ENCODE measurements around the gene CCDC154.

DNA sequence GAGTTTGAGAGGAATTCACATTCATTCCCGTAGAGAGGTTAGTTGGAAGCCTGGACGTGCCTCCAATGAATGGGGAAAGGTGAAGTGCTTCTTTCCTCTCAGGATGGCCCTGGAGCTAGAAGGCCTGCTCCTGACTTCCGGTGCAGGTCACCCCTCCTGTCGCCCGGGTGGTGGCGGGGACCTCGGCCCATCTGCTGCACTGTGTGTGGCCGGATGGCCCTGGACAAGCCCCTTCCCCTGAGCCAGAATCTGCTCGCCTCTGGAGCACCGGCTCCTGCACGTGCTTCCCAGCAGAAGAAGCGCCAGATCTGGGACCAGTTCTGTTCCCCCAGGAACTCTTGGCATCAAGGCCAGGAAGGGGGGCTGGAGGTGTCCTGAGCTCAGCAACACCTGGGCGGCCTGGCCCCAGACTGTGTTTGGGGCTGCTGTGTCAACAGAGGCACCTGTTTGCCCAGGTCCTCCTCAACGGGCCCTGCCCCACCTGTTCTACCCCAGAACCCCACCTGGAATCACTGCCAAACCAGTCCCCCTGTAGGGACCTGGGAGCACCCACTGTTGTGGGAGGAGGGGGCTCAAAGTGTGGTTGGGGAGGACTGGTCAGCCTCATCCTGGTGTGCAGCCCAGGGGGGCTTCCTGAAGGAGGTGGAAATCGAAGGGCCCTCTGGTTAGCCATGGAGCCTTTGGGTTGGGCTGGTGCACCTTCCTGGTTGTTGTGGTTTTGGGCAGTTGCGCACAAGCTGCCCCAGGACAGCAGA lies 18.6 kb downstream of the CCDC154 start:
- TF ChIP-seq EZH2 (IDR thresholded peaks at IDR 0.05; ENCODE audit: insufficient read depth, poor library complexity, severe bottlenecking) = no peak
- TF ChIP-seq EZH2phosphoT487 (IDR thresholded peaks at IDR 0.05; ENCODE audit: insufficient read depth, low read depth) = no peak
